Measurements from ENCODE around the gene CDC42EP4. TPM values are rescaled to one million over a fixed set of nuclear protein-coding genes. Genes with fewer than 3 reads are reported as not detected.

Gene CDC42EP4
- total RNA-seq, 1 donor from 2014 or later = 104 TPM

DNA sequence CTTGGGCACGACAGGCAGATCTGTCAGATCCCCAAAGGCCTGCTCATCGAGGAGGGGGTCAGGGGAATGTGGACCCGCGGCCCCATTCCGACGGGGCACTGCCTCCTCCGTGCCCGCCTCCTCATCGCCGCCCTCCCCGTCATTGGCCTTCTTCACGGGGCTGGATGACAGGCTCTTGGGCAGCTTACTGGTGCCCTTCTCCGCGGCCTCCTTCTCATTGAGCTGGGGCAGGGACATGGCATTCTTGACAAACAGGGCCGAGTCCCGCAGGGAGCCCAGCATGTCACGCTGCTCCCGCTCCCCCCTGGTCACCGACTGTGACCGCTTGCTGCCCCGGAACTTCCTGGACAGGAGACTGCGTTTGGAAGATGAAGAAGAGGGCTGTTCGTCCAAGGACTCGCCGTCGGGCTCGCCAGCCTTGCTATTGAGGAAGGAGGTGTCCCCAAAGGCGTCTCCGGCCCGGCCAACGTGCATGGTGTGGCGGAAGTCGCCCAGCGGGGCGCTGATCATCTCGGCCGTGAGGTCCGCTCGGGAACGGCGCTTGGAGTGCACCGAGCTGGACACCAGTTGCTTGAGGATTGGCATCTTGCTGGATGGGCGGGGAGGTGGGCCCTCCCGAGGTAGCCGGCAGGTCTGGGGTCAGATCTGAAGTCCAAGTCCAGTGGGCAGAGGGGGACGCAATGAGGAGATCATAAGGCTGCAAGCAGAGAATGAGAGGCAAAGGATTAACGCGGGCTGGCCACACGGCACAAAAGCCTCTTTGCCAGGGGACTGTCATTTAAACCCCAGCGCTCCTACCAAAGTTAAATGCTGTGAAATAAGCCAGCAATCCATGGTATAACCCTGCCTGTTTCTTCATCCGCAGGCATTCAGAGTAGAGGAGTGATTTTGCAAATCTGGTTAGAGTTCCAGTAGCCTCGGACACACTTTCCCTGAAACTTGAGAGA lies 25.6 kb downstream of the CDC42EP4 start:
- Histone ChIP-seq H3K4me3 (no peak overlapping the region), H3K27me3 (no peaks in the 10 kb centered on the region), H3K36me3 (peaks cover 19 to 20% of the 10 kb centered on the region in 2 donors), H3K27ac (peak overlapping the region; percentile 52 to 53), H3K4me1 (peaks cover 10 to 48% of the 10 kb centered on the region in 2 donors), H3K9me3 (no peaks in the 10 kb centered on the region)
- TF ChIP-seq CTCF (IDR thresholded peaks at IDR 0.05) = no peak
- intact Hi-C loops (cut with DNase I) = no loop called here
- DNase-seq (ENCODE audit: low spot score in 2 of 2) = no peak

- no peak for TF ChIP-seq CTCF (IDR thresholded peaks at IDR 0.05)
- peaks cover 4 to 42% of the 10 kb centered on the region in 2 donors for H3K4me1 ChIP-seq
- peaks cover 19 to 20% of the 10 kb centered on the region in 2 donors for H3K36me3 ChIP-seq
- peak overlapping the region; percentile 3 to 44 for H3K27ac ChIP-seq
- H3K27me3 ChIP-seq = no peaks in the 10 kb centered on the region
- no peak overlapping the region for H3K4me3 ChIP-seq
- no peaks in the 10 kb centered on the region for H3K9me3 ChIP-seq
- intact Hi-C loops (cut with DNase I) = no loop called here
- DNase-seq (ENCODE audit: low spot score in 2 of 2) = no peak
Measured at GRCh38 chr17:73285603-73285908, 26.2 kb downstream of the CDC42EP4 start.

DNA sequence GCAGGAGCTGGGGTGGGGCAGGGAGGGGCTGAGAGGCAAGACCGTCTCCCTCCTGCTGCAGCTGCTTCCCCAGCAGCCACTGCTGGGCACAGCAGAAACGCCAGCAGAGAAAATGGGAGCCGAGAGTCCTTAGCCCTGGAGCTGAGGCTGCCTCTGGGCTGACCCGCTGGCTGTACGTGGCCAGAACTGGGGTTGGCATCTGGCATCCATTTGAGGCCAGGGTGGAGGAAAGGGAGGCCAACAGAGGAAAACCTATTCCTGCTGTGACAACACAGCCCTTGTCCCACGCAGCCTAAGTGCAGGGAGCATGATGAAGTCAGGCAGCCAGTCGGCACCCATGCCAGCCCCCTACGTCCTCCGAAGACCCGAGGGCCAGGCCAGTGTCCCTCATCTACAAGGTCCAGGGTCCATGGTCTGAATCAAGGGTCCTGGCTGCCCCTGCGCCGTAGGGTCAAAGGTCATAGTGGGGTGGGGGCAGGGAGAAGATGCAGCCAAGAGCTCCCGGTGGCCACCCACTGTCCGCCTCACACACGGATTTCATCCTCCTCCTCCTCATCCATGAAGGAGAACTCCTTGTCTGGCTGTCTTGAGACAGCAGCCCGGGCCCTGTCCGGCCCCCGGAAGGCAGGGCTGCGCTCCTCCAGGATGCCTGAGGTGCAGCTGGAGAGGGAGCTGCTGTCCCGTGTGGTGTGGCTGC lies 26.7 kb downstream of the CDC42EP4 start:
- intact Hi-C loops (cut with DNase I) = no loop called here
- Histone ChIP-seq H3K4me1 (peaks cover 2 to 37% of the 10 kb centered on the region in 2 donors), H3K4me3 (no peak overlapping the region), H3K36me3 (peaks cover 19 to 20% of the 10 kb centered on the region in 2 donors), H3K27me3 (no peaks in the 10 kb centered on the region), H3K9me3 (no peaks in the 10 kb centered on the region), H3K27ac (peak overlapping the region; percentile 3 to 44)
- TF ChIP-seq CTCF (IDR thresholded peaks at IDR 0.05) = no peak
- no peak for DNase-seq (ENCODE audit: low spot score in 2 of 2)

DNA sequence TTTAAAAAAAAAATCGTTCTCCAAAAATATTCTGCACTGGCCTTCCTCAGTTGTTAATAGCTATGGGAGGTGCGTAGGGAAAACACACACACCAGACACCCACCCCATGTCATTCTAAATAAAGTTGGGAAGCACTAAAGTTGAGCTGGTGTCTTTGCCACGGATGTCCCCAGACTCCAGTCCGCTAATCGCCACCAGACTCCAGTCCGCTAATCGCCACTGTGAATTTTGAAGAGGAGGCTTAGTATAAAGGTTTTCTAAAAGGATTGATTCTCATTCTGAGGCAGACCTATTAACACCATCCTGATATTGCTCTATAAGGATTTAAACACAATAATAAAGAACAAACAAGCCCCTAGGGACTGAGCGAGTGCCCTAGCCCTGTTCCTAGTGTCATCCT lies 27.4 kb downstream of the CDC42EP4 start:
- Histone ChIP-seq H3K27me3 (no peaks in the 10 kb centered on the region), H3K27ac (peak overlapping the region; percentile 16 to 44), H3K36me3 (peaks cover 19 to 20% of the 10 kb centered on the region in 2 donors), H3K4me3 (no peak overlapping the region), H3K4me1 (peaks cover 0 to 36% of the 10 kb centered on the region in 2 donors), H3K9me3 (no peaks in the 10 kb centered on the region)
- DNase-seq (ENCODE audit: low spot score in 2 of 2) = no peak
- intact Hi-C loops (cut with DNase I) = no loop called here
- TF ChIP-seq CTCF (IDR thresholded peaks at IDR 0.05) = no peak

GRCh38 chr17:73283841-73284282 lies 27.9 kb downstream of the CDC42EP4 start:
- DNase-seq (ENCODE audit: low spot score in 2 of 2) = no peak
- H3K27me3 ChIP-seq = no peaks in the 10 kb centered on the region
- no peaks in the 10 kb centered on the region for H3K9me3 ChIP-seq
- H3K36me3 ChIP-seq = peaks cover 19 to 20% of the 10 kb centered on the region in 2 donors
- TF ChIP-seq CTCF (IDR thresholded peaks at IDR 0.05) = no peak
- no peak overlapping the region for H3K4me3 ChIP-seq
- H3K27ac ChIP-seq = peak overlapping the region; percentile 16 to 46
- H3K4me1 ChIP-seq = peaks cover 0 to 34% of the 10 kb centered on the region in 2 donors
- intact Hi-C loops (cut with DNase I) = no loop called here

All from ascending aorta (tissue), 2 donors.